NK-92 (cell line): ENCODE results near the gene TMEM121.

Source experiments
- DNase-seq: peaks from one replicate; lab custom pipeline; 2025; ENCODE audit not compliant: unreplicated experiment; lab: John Stamatoyannopoulos, UW

The TMEM121 gene

GRCh38 chr14:105497671-105498429 is 28.5 kb upstream of the TMEM121 start:
- no peak for DNase-seq

GRCh38 chr14:105498430-105499255 is 27.7 kb upstream of the TMEM121 start:
- DNase-seq: no peak

- DNase-seq: no peak
Measured at GRCh38 chr14:105499256-105500035, 26.9 kb upstream of the TMEM121 start.

GRCh38 chr14:105500036-105500725 is 26.2 kb upstream of the TMEM121 start:
- DNase-seq: no peak

- no peak for DNase-seq
Measured at GRCh38 chr14:105500726-105501101, 25.7 kb upstream of the TMEM121 start.

- no peak for DNase-seq
Measured at GRCh38 chr14:105501504-105502291, 24.7 kb upstream of the TMEM121 start.

- no peak for DNase-seq
Measured at GRCh38 chr14:105502446-105503295, 23.7 kb upstream of the TMEM121 start.

GRCh38 chr14:105503296-105503640 is 23.1 kb upstream of the TMEM121 start:
- DNase-seq: no peak

GRCh38 chr14:105503935-105504692 is 22.3 kb upstream of the TMEM121 start:
- DNase-seq: no peak

GRCh38 chr14:105505101-105505500 is 21.3 kb upstream of the TMEM121 start:
- DNase-seq: no peak

GRCh38 chr14:105507247-105507646 is 19.1 kb upstream of the TMEM121 start:
- no peak for DNase-seq

GRCh38 chr14:105508069-105508468 is 18.3 kb upstream of the TMEM121 start:
- DNase-seq: no peak

- DNase-seq: no peak
Measured at GRCh38 chr14:105508601-105509000, 17.8 kb upstream of the TMEM121 start.

GRCh38 chr14:105517096-105517495 is 9.3 kb upstream of the TMEM121 start:
- DNase-seq: no peak

- DNase-seq: no peak
Measured at GRCh38 chr14:105519946-105520698, 6.3 kb upstream of the TMEM121 start.

- DNase-seq: no peak
Measured at GRCh38 chr14:105525326-105525725, 1.1 kb upstream of the TMEM121 start.

GRCh38 chr14:105526776-105527380 is 495 bp downstream of the TMEM121 start:
- no peak for DNase-seq
